Measurements from ENCODE around the gene TSPAN32. TPM values are rescaled to one million over a fixed set of nuclear protein-coding genes. Genes with fewer than 3 reads are reported as not detected.
A peak's percentile ranks its signal among the peaks of the same experiment; 100 is the strongest.

The TSPAN32 gene
- 10 to 100 TPM; 20.5 to 41.4 TPM for total RNA-seq

DNA sequence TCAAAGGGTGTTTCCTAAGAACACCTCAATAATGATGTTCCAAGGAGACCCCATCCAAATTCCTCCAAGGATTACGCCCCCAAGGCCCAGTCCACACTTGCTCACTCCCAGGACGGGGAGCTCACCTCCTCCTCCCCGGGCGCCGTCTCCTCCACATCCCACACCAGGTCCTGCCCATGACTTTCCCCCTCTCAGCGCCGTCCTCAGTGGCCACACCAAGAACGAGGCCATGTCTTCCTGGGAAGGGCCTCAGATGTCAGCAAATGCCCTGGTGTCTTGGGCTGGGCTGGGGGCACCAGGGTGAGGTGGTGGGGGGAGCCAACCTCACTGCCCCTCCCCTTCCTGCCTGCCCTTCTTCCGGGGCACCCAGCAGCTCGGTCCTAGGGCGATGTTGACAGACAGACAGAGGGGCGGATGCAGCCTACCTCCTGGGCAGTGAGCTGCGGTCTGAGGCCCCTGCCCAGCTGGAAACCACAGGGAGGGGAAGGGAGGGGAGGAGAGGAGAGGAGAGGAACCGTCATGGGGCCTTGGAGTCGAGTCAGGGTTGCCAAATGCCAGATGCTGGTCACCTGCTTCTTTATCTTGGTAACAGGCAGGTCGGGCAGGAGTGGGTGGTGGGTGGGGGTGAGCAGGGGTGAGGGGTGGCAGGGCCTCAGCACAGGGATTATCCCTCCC is at the start of gene TSPAN32, which contains the start of gene C11orf21:
Gene TSPAN32 (plus strand): TSS at position 383 of the 675 bp plus-strand sequence. CDS start 137 bp downstream, at position 520.
Gene C11orf21 (minus strand): TSS at position 288 of the 675 bp plus-strand sequence. CDS start 110 bp downstream, at position 178.
- peaks cover 53% of the 10 kb centered on the region for H3K4me1 Mint-ChIP-seq
- peak; percentile 66 for ATAC-seq
- no peaks in the 10 kb centered on the region for H3K9me3 Mint-ChIP-seq (ENCODE audit: low read depth)
- CTCF ChIA-PET: interaction anchor here (0.9 to 10.3 kb wide), 13 partner anchors 9 to 649 kb away, joined by 3 to 432 read pairs (median 8); partner anchors contain the start of genes CD81 and TSSC4
- peaks cover 5% of the 10 kb centered on the region for H3K36me3 Mint-ChIP-seq
- peak; percentile 88 for DNase-seq
- peak within 1 kb of the TSS; percentile 92 for H3K27ac Mint-ChIP-seq
- no peaks in the 10 kb centered on the region for H3K27me3 Mint-ChIP-seq
- peak within 1 kb of the TSS; percentile 94 for H3K4me3 Mint-ChIP-seq

- H3K9me3 Mint-ChIP-seq (ENCODE audit: low read depth): no peaks in the 10 kb centered on the region
- H3K27ac Mint-ChIP-seq: no peak overlapping the region
- no peak for DNase-seq
- ATAC-seq: no peak
- peaks cover 9% of the 10 kb centered on the region for H3K27me3 Mint-ChIP-seq
- CTCF ChIA-PET: no interaction called here
- no peaks in the 10 kb centered on the region for H3K4me1 Mint-ChIP-seq
- H3K36me3 Mint-ChIP-seq: no peaks in the 10 kb centered on the region
- no peak overlapping the region for H3K4me3 Mint-ChIP-seq
These were observed 49.8 kb upstream of the TSPAN32 start for GRCh38 chr11:2252018-2252417.

GRCh38 chr11:2256293-2256913 is 45.4 kb upstream of the TSPAN32 start:
- Mint-ChIP-seq H3K4me3 (no peak overlapping the region), H3K27ac (no peak overlapping the region), H3K4me1 (no peaks in the 10 kb centered on the region), H3K9me3 (ENCODE audit: low read depth) (no peaks in the 10 kb centered on the region), H3K27me3 (peaks cover 6% of the 10 kb centered on the region), H3K36me3 (no peaks in the 10 kb centered on the region)
- ATAC-seq: no peak
- no peak for DNase-seq
- CTCF ChIA-PET: no interaction called here

DNA sequence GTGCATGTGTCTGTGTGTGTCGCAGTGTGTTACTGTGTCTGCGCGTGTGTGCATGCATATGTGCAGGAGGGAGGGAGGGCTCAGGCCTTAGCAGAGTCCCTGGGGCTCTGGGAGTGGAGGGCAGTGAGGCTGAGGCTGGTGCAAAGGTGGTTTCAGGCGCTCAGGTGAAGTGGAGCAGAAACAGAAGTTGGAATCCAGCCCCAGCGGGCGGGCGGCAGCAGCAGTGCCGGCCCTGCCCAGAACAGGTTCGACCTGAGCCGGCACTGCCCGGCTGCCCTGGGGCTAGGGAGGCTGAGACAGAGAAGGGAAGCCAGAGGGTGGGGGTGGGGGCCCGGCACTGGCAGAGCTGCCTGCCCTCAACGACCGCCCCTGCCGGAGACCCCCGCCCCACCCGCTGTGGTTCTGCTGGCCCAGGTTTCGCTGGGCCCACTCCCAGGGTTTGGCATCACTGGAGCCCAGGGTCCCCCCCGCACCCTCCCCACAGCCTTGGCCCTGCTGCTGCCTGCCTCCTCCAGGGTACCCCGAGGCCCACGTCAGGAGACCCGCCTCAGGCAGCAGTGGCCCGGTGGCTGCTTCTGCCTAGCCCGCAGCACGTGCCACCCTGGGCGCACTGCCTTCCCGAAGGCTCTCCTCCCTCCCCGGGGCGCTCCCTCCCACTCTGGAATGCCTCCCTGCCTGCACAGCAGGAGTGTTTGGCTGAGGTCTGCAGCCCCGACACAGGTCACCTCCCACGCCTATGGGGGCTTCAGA is 44.7 kb upstream of the TSPAN32 start:
- no peak for ATAC-seq
- Mint-ChIP-seq H3K9me3 (ENCODE audit: low read depth) (no peaks in the 10 kb centered on the region), H3K36me3 (no peaks in the 10 kb centered on the region), H3K4me1 (no peaks in the 10 kb centered on the region), H3K27ac (no peak overlapping the region), H3K27me3 (peaks cover 5% of the 10 kb centered on the region), H3K4me3 (no peak overlapping the region)
- no peak for DNase-seq
- CTCF ChIA-PET: no interaction called here

DNA sequence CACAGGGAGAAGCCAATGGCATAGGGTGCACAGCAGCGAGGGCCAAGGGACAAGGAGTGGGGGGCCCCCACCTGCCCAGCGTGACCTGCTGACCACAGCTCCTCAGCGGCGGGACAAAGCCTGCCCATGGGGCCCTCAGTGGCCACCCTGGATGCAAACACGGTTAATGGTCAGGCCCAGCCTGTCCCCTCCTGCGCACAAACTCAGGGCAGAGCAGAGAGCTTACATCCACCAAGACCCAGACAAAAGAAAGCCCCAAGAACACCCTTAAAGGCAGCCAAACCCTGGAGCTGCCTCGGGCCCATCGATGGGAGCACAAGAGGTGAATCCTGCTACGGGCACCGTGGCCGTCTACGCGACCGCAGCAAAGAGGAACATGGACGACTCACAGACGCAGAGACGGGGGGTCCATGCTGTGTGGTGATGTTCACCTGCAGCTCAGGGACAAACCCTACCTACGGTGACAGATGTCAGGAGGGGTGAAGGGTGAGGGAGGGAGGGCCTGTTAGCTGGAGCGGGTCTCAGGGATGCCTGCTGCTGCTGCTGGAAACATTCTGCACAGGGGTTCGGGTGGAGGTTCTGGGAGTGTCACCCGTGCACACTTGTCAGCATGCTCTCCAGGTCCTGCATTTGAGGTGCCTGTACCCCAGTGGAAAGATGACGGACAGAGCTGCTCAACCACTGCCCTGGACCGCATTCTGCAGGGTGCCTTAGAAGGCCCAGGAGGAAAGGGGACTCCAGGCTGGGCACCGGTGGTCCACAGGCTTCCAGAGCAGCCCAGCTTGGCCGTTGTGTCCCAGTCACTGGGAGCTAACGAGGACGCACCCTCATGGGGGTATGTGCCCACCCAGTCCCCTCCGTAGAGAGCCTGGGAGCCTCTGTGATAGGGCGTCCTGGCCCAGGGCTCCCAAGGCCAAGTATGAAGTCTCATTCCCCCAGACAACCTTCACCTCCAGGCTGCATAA is 43.0 kb upstream of the TSPAN32 start:
- Mint-ChIP-seq H3K4me3 (no peak overlapping the region), H3K27ac (no peak overlapping the region), H3K4me1 (no peaks in the 10 kb centered on the region), H3K9me3 (ENCODE audit: low read depth) (no peaks in the 10 kb centered on the region), H3K36me3 (no peaks in the 10 kb centered on the region), H3K27me3 (no peaks in the 10 kb centered on the region)
- no peak for ATAC-seq
- DNase-seq: peak; percentile 35
- CTCF ChIA-PET: no interaction called here

DNA sequence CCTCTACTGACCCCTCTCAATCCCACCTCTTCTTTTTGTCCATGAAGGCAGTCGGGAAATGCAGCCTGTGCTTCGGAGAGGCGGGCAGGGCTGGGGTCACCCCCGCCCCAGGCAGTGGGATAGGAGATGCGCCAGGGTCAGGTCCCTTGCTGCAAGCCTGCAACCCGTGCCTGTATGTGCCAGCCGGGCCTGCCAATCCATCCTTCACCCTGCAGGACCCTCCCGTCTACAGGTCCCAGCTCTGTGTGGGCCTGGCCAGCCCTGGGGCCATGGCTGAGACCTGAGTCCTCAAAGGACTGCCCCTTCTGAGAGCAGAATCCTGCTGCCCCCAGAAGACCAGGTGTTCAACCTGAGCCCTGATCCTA is 42.4 kb upstream of the TSPAN32 start:
- CTCF ChIA-PET: no interaction called here

DNA sequence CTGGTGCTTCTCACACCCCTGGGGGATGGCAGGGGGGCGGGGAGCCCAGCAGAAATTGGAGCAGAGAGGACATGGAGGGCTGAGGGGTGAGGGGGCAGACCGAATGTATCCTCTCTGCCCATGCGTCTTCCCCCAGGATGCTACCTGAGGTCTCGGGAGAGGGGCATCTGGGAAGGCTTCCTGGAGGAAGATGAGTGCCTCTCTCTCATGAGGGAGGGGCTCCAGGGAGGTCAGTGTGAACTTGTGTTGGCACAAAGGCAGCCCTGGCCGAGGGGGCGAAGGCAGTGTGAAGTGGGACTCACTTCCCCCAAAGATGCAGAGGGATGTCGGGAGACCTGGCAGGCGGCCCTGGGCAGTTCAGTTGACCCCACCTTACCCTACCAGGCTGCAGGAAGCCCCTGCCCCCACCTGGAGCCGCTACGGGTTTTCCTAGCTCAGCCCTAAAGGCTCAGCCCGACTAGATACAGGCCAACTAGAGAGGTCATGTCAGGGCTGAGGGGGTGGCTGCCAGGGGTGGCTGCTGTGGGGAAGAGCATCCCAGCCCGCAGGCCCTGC is 41.8 kb upstream of the TSPAN32 start:
- no peaks in the 10 kb centered on the region for H3K4me1 Mint-ChIP-seq
- H3K36me3 Mint-ChIP-seq: no peaks in the 10 kb centered on the region
- CTCF ChIA-PET: no interaction called here
- no peak overlapping the region for H3K27ac Mint-ChIP-seq
- H3K9me3 Mint-ChIP-seq (ENCODE audit: low read depth): no peaks in the 10 kb centered on the region
- DNase-seq (peak; percentile 36), ATAC-seq (no peak)
- H3K27me3 Mint-ChIP-seq: no peaks in the 10 kb centered on the region
- no peak overlapping the region for H3K4me3 Mint-ChIP-seq

More for the DNA sequence above, 42.4 kb upstream of the TSPAN32 start:
- Mint-ChIP-seq H3K27ac (no peak overlapping the region), H3K27me3 (no peaks in the 10 kb centered on the region), H3K4me1 (no peaks in the 10 kb centered on the region), H3K9me3 (ENCODE audit: low read depth) (no peaks in the 10 kb centered on the region), H3K4me3 (no peak overlapping the region), H3K36me3 (no peaks in the 10 kb centered on the region)
- no peak for ATAC-seq
- DNase-seq: no peak

GRCh38 chr11:2260491-2261364 is 41.1 kb upstream of the TSPAN32 start:
- Mint-ChIP-seq H3K36me3 (no peaks in the 10 kb centered on the region), H3K4me1 (peaks cover 6% of the 10 kb centered on the region), H3K4me3 (no peak overlapping the region), H3K9me3 (ENCODE audit: low read depth) (no peaks in the 10 kb centered on the region), H3K27ac (no peak overlapping the region), H3K27me3 (no peaks in the 10 kb centered on the region)
- no peak for ATAC-seq
- CTCF ChIA-PET: no interaction called here
- DNase-seq: peak; percentile 33

DNA sequence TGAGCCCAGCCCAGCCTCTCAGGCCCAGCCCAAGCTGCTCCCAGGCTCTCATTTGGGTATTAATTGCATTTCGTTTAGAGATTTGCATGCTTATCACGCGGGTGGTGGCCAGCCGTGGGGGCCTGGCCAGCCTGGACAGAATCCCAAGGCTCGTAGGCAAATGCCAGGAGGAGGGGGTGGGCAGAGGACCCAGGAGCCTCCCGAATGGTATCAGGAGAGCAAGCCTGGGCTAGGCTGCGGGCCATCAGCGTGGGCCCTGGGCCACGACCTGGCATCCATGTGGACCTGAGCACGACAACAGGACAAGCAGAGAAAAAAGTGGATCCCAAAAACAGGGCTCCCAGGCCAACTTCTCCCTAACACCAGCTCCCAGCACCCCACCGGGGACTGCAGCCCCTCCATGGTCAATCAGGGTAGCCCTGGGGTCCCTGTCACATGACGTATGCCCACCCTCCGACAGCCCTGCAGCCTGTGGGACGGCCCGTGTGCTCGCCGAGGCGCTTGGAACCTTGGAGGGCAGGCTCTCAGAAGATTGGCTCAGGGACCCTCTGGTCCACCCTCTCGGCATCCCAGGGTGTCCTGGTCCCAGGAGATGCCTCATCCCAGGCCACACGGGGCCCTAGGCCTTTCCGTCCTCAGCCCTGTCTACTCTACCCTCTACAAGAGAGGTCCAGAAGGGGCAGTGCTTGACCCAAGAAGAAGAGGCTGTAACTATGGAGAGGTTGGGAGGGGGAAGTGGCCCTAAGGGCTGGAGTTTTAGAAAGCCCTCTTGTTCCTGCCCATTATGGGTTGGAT is 40.2 kb upstream of the TSPAN32 start:
- Mint-ChIP-seq H3K27ac (no peak overlapping the region), H3K9me3 (ENCODE audit: low read depth) (no peaks in the 10 kb centered on the region), H3K36me3 (no peaks in the 10 kb centered on the region), H3K27me3 (no peaks in the 10 kb centered on the region), H3K4me1 (peaks cover 15% of the 10 kb centered on the region), H3K4me3 (no peak overlapping the region)
- CTCF ChIA-PET: no interaction called here
- ATAC-seq (no peak), DNase-seq (peak; percentile 30)

DNA sequence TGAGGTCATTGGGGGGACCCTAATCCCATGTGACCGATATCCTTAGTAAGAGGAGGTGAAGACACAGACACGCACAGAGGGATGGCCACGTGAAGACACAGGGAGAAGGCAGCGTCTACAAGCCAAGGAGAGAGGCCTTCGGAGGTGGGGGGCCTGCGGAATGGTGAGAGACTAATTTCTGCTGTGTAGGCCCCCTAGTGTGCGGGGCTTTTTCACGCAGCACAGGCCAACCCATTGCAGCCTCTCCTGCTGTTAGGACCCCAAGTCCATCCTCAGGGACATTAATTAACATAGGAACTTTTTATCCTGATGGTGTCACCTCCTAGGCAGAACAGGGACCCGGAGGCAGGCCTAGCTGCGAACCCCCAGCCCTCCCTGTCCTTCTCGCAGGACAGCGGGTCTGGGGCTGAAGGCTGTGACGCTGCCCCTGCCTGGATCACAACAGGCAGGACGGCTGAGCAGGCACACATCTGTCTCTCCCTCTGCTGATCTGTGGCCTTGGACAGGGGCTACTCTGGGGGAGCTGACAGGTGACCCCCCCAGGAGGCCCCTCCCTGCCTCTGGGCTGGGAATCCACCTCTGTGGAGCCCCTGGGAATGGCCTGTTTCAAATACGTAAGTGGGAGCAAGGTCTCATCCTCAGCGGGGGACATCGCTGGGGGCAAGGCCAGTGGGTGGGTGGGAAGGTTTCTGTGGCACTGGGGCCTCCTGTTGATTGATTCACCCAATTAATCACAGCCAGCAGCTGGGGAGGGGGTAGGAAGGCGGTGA is 39.3 kb upstream of the TSPAN32 start:
- H3K27ac Mint-ChIP-seq: no peak overlapping the region
- CTCF ChIA-PET: no interaction called here
- H3K9me3 Mint-ChIP-seq (ENCODE audit: low read depth): no peaks in the 10 kb centered on the region
- H3K4me3 Mint-ChIP-seq: no peak overlapping the region
- H3K27me3 Mint-ChIP-seq: no peaks in the 10 kb centered on the region
- no peaks in the 10 kb centered on the region for H3K36me3 Mint-ChIP-seq
- peaks cover 20% of the 10 kb centered on the region for H3K4me1 Mint-ChIP-seq
- no peak for ATAC-seq
- DNase-seq: peak; percentile 36

DNA sequence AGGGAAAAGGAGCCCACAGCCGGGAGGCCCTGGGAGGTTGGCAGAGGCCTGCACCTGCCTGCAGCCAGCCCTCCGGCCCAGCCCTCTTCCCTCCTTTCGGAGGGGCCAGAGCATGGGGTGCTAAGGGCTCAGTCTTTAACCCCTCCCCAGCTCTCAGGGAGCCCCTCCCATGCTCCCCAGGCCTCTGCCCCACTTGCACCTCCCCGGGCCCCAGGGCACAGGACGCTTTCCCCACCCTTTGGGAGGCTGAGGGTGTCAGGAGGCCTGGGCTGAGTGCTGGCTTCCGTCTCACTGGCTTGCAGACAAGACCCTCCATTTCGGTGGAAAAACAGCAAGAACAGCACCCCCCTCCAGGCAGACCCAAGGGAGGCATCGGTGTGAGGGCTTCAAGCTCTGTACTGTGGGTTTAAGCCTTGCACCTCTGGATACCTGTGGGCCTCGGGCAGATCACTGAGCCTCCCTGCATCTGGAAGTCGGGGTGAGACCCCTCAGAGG is 38.7 kb upstream of the TSPAN32 start:
- Mint-ChIP-seq H3K36me3 (no peaks in the 10 kb centered on the region), H3K27ac (no peak overlapping the region), H3K27me3 (peaks cover 4% of the 10 kb centered on the region), H3K4me3 (no peak overlapping the region), H3K4me1 (peaks cover 23% of the 10 kb centered on the region), H3K9me3 (ENCODE audit: low read depth) (no peaks in the 10 kb centered on the region)
- DNase-seq (peak; percentile 38), ATAC-seq (no peak)
- CTCF ChIA-PET: interaction anchor here (1.0 to 1.2 kb wide), 2 partner anchors 14 to 158 kb away, joined by 3 read pairs; no protein-coding TSS in a partner anchor

Measured in activated CD8-positive, alpha-beta memory T cell treated with anti-CD3 and anti-CD28 coated beads, Interleukin-2, amount 10 ng/mL, durations not matched to agents 7 days and 5 days (primary cell).